CD4-positive, alpha-beta memory T cell (primary cell): ENCODE measurements around the gene RGSL1. TPM values are rescaled to one million over a fixed set of nuclear protein-coding genes. Genes with fewer than 3 reads are reported as not detected.
"Not testable (repeated sequence)": the region's sequence is repeated elsewhere in the genome, so short reads cannot be mapped to it uniquely, and the experiment has no call there.

Source experiments
- CTCF ChIA-PET: fragments of 350-600 bp; sonication (Branson Sonifier 250); formaldehyde crosslinking; loops from one replicate; lab custom pipeline; 2021; ENCODE audit warnings: inconsistent platforms; ENCODE audit not compliant: partially characterized antibody; lab: Charles Lee
- POLR2A ChIA-PET: fragments of 350-600 bp; sonication (Branson Sonifier 250); formaldehyde crosslinking; loops from one replicate; lab custom pipeline; 2021; ENCODE audit not compliant: partially characterized antibody; lab: Charles Lee
- DNase-seq, 5 donors: peaks; one replicate each; pipeline versions ENCODE4 v3.0.0 to v3.0.0-alpha.2; 2020 to 2022; ENCODE audit warnings: mixed read lengths in 1 of 5
- H3K27ac ChIP-seq: one replicate; pipeline ENCODE4 v1.7.0; 2013; ENCODE audit warnings: low read depth, low read length
- H3K27me3 ChIP-seq: 2 replicates; pipeline ENCODE4 v1.7.0; 2013; ENCODE audit warnings: mild to moderate bottlenecking, low read length, moderate library complexity; ENCODE audit not compliant: insufficient read depth
- H3K36me3 ChIP-seq: 2 replicates; pipeline ENCODE4 v1.7.0; 2013; ENCODE audit warnings: mild to moderate bottlenecking, low read length, moderate library complexity; ENCODE audit not compliant: insufficient read depth
- H3K4me1 ChIP-seq: 2 replicates; pipeline ENCODE4 v1.7.0; 2013; ENCODE audit warnings: mild to moderate bottlenecking, low read length, moderate library complexity; ENCODE audit not compliant: insufficient read depth
- H3K4me3 ChIP-seq, 2 donors: one replicate each; pipeline ENCODE4 v1.7.0; 2013; ENCODE audit warnings: low read length in 2 of 2, mild to moderate bottlenecking in 1 of 2
- H3K9me3 ChIP-seq, 2 donors: one replicate each; pipeline ENCODE4 v1.7.0; 2013; ENCODE audit warnings: low read length in 2 of 2, control low read depth in 1 of 2; ENCODE audit not compliant: control insufficient read depth in 1 of 2
- H3K27ac Mint-ChIP-seq, 7 donors: one replicate each; pipeline ENCODE4 v1.8.0; 2020 to 2021; ENCODE audit warnings: mixed read lengths in 7 of 7, mild to moderate bottlenecking in 6 of 7, inconsistent platforms in 3 of 7, moderate library complexity in 3 of 7
- H3K27me3 Mint-ChIP-seq, 2 donors: one replicate each; pipeline ENCODE4 v1.8.0; 2020 to 2021; ENCODE audit warnings: mixed read lengths in 2 of 2
- H3K36me3 Mint-ChIP-seq, 2 donors: one replicate each; pipeline ENCODE4 v1.8.0; 2020 to 2021; ENCODE audit warnings: mixed read lengths in 2 of 2, inconsistent platforms in 1 of 2, mild to moderate bottlenecking in 1 of 2
- H3K4me1 Mint-ChIP-seq, 4 donors: one replicate each; pipeline ENCODE4 v1.8.0; 2020 to 2021; ENCODE audit warnings: mixed read lengths in 4 of 4, mild to moderate bottlenecking in 1 of 4
- H3K4me3 Mint-ChIP-seq, 8 donors: one replicate each; pipeline ENCODE4 v1.8.0; 2020 to 2021; ENCODE audit warnings: mixed read lengths in 8 of 8, mild to moderate bottlenecking in 7 of 8, moderate library complexity in 6 of 8, inconsistent platforms in 3 of 8
- H3K9me3 Mint-ChIP-seq, 8 donors: one replicate each; pipeline ENCODE4 v1.8.0; 2020 to 2021; ENCODE audit warnings: mixed read lengths in 8 of 8, mild to moderate bottlenecking in 5 of 8, inconsistent platforms in 3 of 8, moderate library complexity in 1 of 8
- intact Hi-C: fragments of 100-400 bp; cut with micrococcal nuclease; formaldehyde crosslinking; loops from one replicate; pipeline ENCODE4 v1.15.1; 2023
- polyA plus RNA-seq, 2 donors: library from polyadenylated mRNA; unstranded; fragments of 300-500 nt; fragmentation: Illumina TruSeq; gene quantifications; one replicate each; pipeline ENCODE4 v1.2.3, GENCODE V29; 2021
- total RNA-seq, 2 experiments: library from RNA; stranded (reverse); gene quantifications; one replicate each; pipeline ENCODE4 v1.2.3, GENCODE V29; 2021

Gene RGSL1
- total and polyA plus RNA-seq, 4 experiments from 2014 or later, result 0.07 TPM; not detected in 3

DNA sequence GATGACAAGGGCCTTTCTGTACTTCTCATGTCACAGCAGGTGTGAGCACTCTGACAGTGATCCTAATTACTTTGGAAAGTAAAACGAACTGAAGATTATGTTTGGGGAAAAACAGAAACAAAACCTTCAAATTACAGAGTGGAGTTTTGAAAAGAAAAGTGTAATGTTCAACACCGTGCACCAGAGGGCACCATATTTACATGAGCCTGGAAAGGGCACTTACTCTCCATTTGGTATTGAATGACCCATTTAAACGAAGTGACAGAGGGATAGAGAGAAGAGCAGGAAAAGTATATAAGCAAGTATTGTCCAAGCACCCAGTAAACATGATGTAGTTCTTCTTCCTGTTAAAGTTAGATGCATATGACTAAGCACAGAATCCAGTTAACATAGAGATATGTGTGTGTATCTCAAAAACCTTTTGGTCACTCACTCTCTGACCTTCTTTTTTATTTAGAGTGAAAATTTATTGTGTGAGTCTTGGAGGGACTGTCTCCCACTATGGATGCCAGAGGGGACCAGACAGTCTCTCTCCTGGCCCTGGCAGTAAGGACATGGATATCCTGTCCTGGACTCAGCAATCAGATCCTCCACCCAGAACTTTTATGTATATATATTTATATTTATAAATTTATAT, 3.8 kb upstream of the RGSL1 start:
- peaks cover 2 to 4% of the 10 kb centered on the region in 2 donors for H3K27me3 Mint-ChIP-seq
- H3K27ac Mint-ChIP-seq, result no peak overlapping the region
- Histone ChIP-seq H3K36me3 (no peaks in the 10 kb centered on the region), H3K9me3 (no peaks in the 10 kb centered on the region), H3K27ac (no peak overlapping the region), H3K4me1 (no peaks in the 10 kb centered on the region), H3K27me3 (no peaks in the 10 kb centered on the region), H3K4me3 (no peak overlapping the region)
- H3K4me3 Mint-ChIP-seq, result no peak overlapping the region
- H3K4me1 Mint-ChIP-seq, result peaks cover 0 to 5% (median 3%) of the 10 kb centered on the region in 4 donors
- POLR2A ChIA-PET, result no interaction called here
- H3K36me3 Mint-ChIP-seq, result no peaks in the 10 kb centered on the region
- DNase-seq, result peak in 4 of 5 donors; percentile 6 to 25 (median 16)
- H3K9me3 Mint-ChIP-seq, result peaks cover 0 to 5% (median 0%) of the 10 kb centered on the region in 8 donors
- CTCF ChIA-PET, result no interaction called here
- intact Hi-C loops, result loop anchor here (5.0 kb wide), 1 partner anchor 156 kb away; the partner anchor contains the start of gene RGS16

DNA sequence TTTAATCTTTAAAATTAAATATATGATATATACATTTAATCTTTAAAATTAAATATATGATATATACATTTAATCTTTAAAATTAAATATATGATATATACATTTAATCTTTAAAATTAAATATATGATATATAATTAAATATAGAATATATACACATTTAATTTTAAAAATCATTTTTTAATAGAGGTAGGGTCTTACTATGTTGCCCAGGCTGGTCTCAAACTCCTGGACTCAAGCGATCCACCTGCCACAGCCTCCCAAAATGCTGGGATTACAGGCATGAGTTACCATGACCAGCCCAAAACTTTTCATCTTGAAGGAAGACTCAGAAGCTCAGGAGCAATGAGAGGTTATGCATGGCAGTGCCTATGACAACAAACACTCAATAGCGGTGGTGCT, 2.8 kb upstream of the RGSL1 start:
- H3K9me3 ChIP-seq, H3K4me1 Mint-ChIP-seq, H3K4me3 ChIP-seq, H3K36me3 ChIP-seq, H3K27ac Mint-ChIP-seq, H3K36me3 Mint-ChIP-seq, H3K27me3 Mint-ChIP-seq, H3K27me3 ChIP-seq, H3K27ac ChIP-seq, H3K4me3 Mint-ChIP-seq, POLR2A ChIA-PET, DNase-seq, H3K9me3 Mint-ChIP-seq, H3K4me1 ChIP-seq: not testable (repeated sequence)
- intact Hi-C loops, result loop anchor here (5.0 kb wide), 1 partner anchor 155 kb away; the partner anchor contains the start of gene RGS16
- CTCF ChIA-PET, result interaction anchor here (1.4 kb wide), 1 partner anchor 154 kb away, joined by 5 read pairs; no protein-coding TSS in a partner anchor

DNA sequence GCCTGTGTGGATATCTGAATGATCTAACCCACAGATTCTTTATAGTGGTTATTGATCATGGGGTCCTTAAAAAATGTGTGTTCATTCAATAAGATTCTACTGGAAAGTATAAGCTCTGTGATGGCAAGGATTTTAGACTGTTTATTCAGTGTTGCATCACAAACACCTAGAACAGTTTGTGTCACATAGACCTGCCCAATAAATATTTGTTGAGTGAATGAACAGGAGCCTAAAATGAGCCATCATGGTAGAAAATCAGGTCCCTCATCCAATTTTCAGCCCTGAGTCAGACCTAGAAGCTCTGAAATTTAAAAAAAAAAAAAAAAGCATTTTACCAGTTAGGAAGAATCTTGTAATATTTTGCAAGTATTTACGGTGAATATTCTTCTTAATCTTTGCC, 2.3 kb upstream of the RGSL1 start:
- Mint-ChIP-seq H3K9me3 (peaks cover 0 to 1% (median 0%) of the 10 kb centered on the region in 8 donors), H3K4me1 (peaks cover 0 to 5% (median 3%) of the 10 kb centered on the region in 4 donors), H3K4me3 (no peak overlapping the region), H3K36me3 (no peaks in the 10 kb centered on the region), H3K27me3 (peaks cover 4 to 7% of the 10 kb centered on the region in 2 donors), H3K27ac (no peak overlapping the region)
- H3K36me3 ChIP-seq, result no peaks in the 10 kb centered on the region
- H3K4me1 ChIP-seq, result no peaks in the 10 kb centered on the region
- H3K4me3 ChIP-seq, result no peak overlapping the region
- H3K9me3 ChIP-seq, result no peaks in the 10 kb centered on the region
- POLR2A ChIA-PET, result no interaction called here
- intact Hi-C loops, result loop anchor here (5.0 kb wide), 1 partner anchor 155 kb away; the partner anchor contains the start of gene RGS16
- no peak for DNase-seq
- CTCF ChIA-PET, result interaction anchor here (1.4 kb wide), 1 partner anchor 153 kb away, joined by 5 read pairs; no protein-coding TSS in a partner anchor
- no peaks in the 10 kb centered on the region for H3K27me3 ChIP-seq
- no peak overlapping the region for H3K27ac ChIP-seq

DNA sequence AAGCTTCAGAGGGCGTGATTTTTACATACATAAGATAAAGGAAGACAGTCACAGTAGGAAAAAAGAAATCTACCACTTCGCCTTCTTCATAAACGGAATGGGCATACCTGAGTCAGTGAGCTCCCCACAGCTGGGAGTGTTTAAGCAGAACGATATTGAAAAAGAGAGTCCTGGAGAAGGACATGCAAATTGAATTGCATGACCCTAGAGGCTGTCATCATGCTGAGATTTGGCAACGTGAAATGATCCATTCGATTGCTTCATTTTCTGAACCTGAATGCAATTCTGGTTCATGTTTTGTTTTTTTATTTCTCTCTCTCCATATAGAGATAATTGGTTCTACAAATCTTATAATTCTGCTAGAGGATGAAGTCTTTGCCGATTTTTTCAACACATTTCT, 3.7 kb downstream of the RGSL1 start:
- Mint-ChIP-seq H3K9me3 (peaks cover 0 to 2% (median 0%) of the 10 kb centered on the region in 8 donors), H3K4me1 (no peaks in the 10 kb centered on the region), H3K27ac (peak overlapping the region in 1 of 7 donors; percentile 8), H3K27me3 (peaks cover 14 to 15% of the 10 kb centered on the region in 2 donors), H3K4me3 (no peak overlapping the region), H3K36me3 (no peaks in the 10 kb centered on the region)
- DNase-seq, result no peak
- no peak overlapping the region for H3K27ac ChIP-seq
- no peaks in the 10 kb centered on the region for H3K9me3 ChIP-seq
- ChIA-PET POLR2A (no interaction called here), CTCF (no interaction called here)
- no peak overlapping the region for H3K4me3 ChIP-seq
- no peaks in the 10 kb centered on the region for H3K4me1 ChIP-seq
- intact Hi-C loops, result no loop called here
- no peaks in the 10 kb centered on the region for H3K36me3 ChIP-seq
- no peaks in the 10 kb centered on the region for H3K27me3 ChIP-seq

DNA sequence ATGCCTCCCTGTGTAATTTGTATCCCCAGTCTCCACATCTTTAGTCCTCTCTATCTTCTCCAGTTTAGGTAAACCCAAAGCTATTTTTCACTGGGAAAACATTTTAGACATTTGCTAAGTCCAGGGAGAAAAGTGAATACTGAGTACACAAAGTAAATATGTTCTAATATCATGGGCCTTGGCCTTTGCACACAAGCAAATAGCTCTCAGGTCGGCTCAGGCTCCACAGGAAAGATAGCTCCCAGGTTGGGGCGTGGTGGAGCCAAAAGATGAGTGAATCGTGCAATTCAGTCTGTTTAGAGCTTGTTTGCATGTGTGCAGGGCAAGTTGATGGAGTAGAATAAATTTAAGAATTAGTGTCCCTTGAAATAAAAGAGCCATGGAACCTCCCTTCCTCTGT, 7.9 kb downstream of the RGSL1 start:
- CTCF ChIA-PET, result interaction anchor here (1.3 kb wide), 1 partner anchor 325 kb away, joined by 3 read pairs; no protein-coding TSS in a partner anchor
- no peaks in the 10 kb centered on the region for H3K4me1 ChIP-seq
- peaks cover 4% of the 10 kb centered on the region for H3K27me3 ChIP-seq
- H3K9me3 ChIP-seq, result no peaks in the 10 kb centered on the region
- no peak overlapping the region for H3K4me3 ChIP-seq
- POLR2A ChIA-PET, result no interaction called here
- H3K36me3 ChIP-seq, result no peaks in the 10 kb centered on the region
- peaks cover 31 to 37% of the 10 kb centered on the region in 2 donors for H3K27me3 Mint-ChIP-seq
- no peak overlapping the region for H3K27ac Mint-ChIP-seq
- intact Hi-C loops, result no loop called here
- DNase-seq, result no peak
- H3K36me3 Mint-ChIP-seq, result no peaks in the 10 kb centered on the region
- no peaks in the 10 kb centered on the region for H3K4me1 Mint-ChIP-seq
- H3K9me3 Mint-ChIP-seq, result peaks cover 0 to 5% (median 0%) of the 10 kb centered on the region in 8 donors
- H3K27ac ChIP-seq, result no peak overlapping the region
- no peak overlapping the region for H3K4me3 Mint-ChIP-seq

DNA sequence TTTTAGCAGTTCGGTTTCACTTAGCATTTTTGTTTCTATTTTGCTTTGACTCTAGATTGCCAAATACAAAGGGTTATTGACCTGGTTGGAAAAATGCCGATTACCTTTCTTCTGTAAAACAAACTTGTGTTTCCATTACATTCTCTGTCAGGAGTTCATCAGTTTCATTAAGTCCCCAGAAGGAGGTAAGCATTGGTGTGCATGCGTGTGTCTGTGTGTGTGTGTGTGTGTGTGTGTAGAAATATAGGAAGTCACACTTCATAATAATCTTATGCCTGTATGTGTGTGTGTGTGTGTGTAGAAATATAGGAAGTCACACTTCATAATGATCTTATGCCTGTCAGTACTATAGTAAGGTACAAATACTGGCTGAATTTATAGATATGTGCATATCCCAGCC, 10.0 kb downstream of the RGSL1 start:
- Mint-ChIP-seq H3K27ac (no peak overlapping the region), H3K4me1 (no peaks in the 10 kb centered on the region), H3K27me3 (peaks cover 25 to 32% of the 10 kb centered on the region in 2 donors), H3K9me3 (peaks cover 0 to 9% (median 6%) of the 10 kb centered on the region in 8 donors), H3K4me3 (no peak overlapping the region), H3K36me3 (no peaks in the 10 kb centered on the region)
- Histone ChIP-seq H3K4me1 (no peaks in the 10 kb centered on the region), H3K9me3 (no peaks in the 10 kb centered on the region), H3K4me3 (no peak overlapping the region), H3K27ac (no peak overlapping the region), H3K36me3 (no peaks in the 10 kb centered on the region), H3K27me3 (peaks cover 4% of the 10 kb centered on the region)
- POLR2A ChIA-PET, result no interaction called here
- DNase-seq, result no peak
- CTCF ChIA-PET, result no interaction called here
- intact Hi-C loops, result no loop called here

DNA sequence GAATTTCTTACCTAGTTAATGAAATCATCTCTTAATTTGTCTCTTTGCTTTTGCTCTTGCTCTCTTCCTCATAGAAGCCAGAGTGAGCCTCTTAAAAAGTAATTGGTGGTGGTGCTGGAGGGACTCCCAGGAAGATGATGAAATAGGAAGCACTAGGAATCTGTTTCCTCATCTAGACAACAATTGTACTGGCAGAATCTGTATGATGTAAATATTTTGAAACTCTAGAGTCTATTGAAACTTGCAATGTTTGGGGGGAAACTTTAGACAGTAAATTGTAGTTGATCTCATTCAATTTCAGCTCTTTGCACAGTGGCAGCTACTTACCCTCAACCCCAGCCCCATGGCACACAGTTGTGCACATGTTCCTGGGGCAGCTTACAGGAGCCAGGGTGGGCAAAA, 10.6 kb downstream of the RGSL1 start:
- Mint-ChIP-seq H3K4me1 (no peaks in the 10 kb centered on the region), H3K27me3 (peaks cover 24 to 31% of the 10 kb centered on the region in 2 donors), H3K36me3 (no peaks in the 10 kb centered on the region), H3K4me3 (no peak overlapping the region), H3K9me3 (peaks cover 0 to 9% (median 6%) of the 10 kb centered on the region in 8 donors), H3K27ac (no peak overlapping the region)
- intact Hi-C loops, result no loop called here
- no peak overlapping the region for H3K4me3 ChIP-seq
- CTCF ChIA-PET, result no interaction called here
- DNase-seq, result no peak
- H3K36me3 ChIP-seq, result no peaks in the 10 kb centered on the region
- no peaks in the 10 kb centered on the region for H3K9me3 ChIP-seq
- H3K4me1 ChIP-seq, result no peaks in the 10 kb centered on the region
- H3K27ac ChIP-seq, result no peak overlapping the region
- POLR2A ChIA-PET, result no interaction called here
- H3K27me3 ChIP-seq, result peaks cover 4% of the 10 kb centered on the region
